ENCODE results near the gene ZNF700.
"Not testable (repeated sequence)": the region's sequence is repeated elsewhere in the genome, so short reads cannot be mapped to it uniquely, and the experiment has no call there.

The ZNF700 gene

GRCh38 chr19:11931513-11931912 is 6.6 kb downstream of the ZNF700 start (continued):
- TF ChIP-seq ZXDB (tag by site-specific recombination; IDR thresholded peaks at IDR 0.05): no peak

- H3K27ac ChIP-seq (ENCODE audit: extremely low read depth, low read depth, low read length); H3K4me1 ChIP-seq (ENCODE audit: control insufficient read depth, insufficient read depth, low read length); CTCF ChIA-PET; H3K36me3 ChIP-seq (ENCODE audit: control insufficient read depth in 2 of 2, insufficient read depth in 1 of 2, low read length in 2 of 2); POLR2A ChIA-PET; H3K9me3 ChIP-seq (ENCODE audit: control insufficient read depth, insufficient read depth, low read depth, low read length); H3K4me3 ChIP-seq (ENCODE audit: low read depth, low read length): not testable (repeated sequence)
- peak; percentile 95 for TF ChIP-seq ZNF146 (tag by site-specific recombination; IDR thresholded peaks at IDR 0.05)
- 0 out of 2 replicates have a peak, but pooled peaks have one; percentile 14 for TF ChIP-seq ZXDB (tag by site-specific recombination; IDR thresholded peaks at IDR 0.05)
- TF ChIP-seq ZNF580 (tag by site-specific recombination; IDR thresholded peaks at IDR 0.05): peak; percentile 65; the same call in 1 of the 2 replicates
- TF ChIP-seq ZNF280D (tag by site-specific recombination; IDR thresholded peaks at IDR 0.05): peak; percentile 88; the same call in 1 of the 2 replicates
Observed at GRCh38 chr19:11935829-11936228, 10.9 kb downstream of the ZNF700 start.

GRCh38 chr19:11938383-11938782 is 13.5 kb downstream of the ZNF700 start:
- H3K36me3 ChIP-seq (ENCODE audit: control insufficient read depth in 2 of 2, insufficient read depth in 1 of 2, low read length in 2 of 2); H3K4me3 ChIP-seq (ENCODE audit: low read depth, low read length); H3K27ac ChIP-seq (ENCODE audit: extremely low read depth, low read depth, low read length); H3K4me1 ChIP-seq (ENCODE audit: control insufficient read depth, insufficient read depth, low read length); POLR2A ChIA-PET; CTCF ChIA-PET; H3K9me3 ChIP-seq (ENCODE audit: control insufficient read depth, insufficient read depth, low read depth, low read length): not testable (repeated sequence)
- peak; percentile 81 for TF ChIP-seq ZNF146 (tag by site-specific recombination; IDR thresholded peaks at IDR 0.05)

- POLR2A ChIA-PET; H3K27ac ChIP-seq (ENCODE audit: extremely low read depth, low read depth, low read length); CTCF ChIA-PET; H3K9me3 ChIP-seq (ENCODE audit: control insufficient read depth, insufficient read depth, low read depth, low read length); H3K4me1 ChIP-seq (ENCODE audit: control insufficient read depth, insufficient read depth, low read length); H3K4me3 ChIP-seq (ENCODE audit: low read depth, low read length): not testable (repeated sequence)
- H3K36me3 ChIP-seq (ENCODE audit: control insufficient read depth in 2 of 2, insufficient read depth in 1 of 2, low read length in 2 of 2): peaks cover 0 to 18% of the 10 kb centered on the region in 2 experiments; a peak in 1 of 3 replicates
Observed at GRCh38 chr19:11941361-11941887, 16.5 kb downstream of the ZNF700 start.

- TF ChIP-seq ZNF114 (tag by site-specific recombination; IDR thresholded peaks at IDR 0.05) (no peak), SETDB1 (IDR thresholded peaks at IDR 0.05; ENCODE audit: insufficient read length, low read length) (peak; percentile 13), ZNF585B (tag by site-specific recombination; IDR thresholded peaks at IDR 0.05) (no peak)
- Histone ChIP-seq H3K4me3 (ENCODE audit: low read depth, low read length) (no peak overlapping the region), H3K4me1 (ENCODE audit: control insufficient read depth, insufficient read depth, low read length) (no peaks in the 10 kb centered on the region), H3K9me3 (ENCODE audit: control insufficient read depth, insufficient read depth, low read depth, low read length) (no peaks in the 10 kb centered on the region), H3K27ac (ENCODE audit: extremely low read depth, low read depth, low read length) (no peak overlapping the region), H3K36me3 (ENCODE audit: control insufficient read depth in 2 of 2, insufficient read depth in 1 of 2, low read length in 2 of 2) (peaks cover 0 to 25% of the 10 kb centered on the region in 2 experiments; a peak in 1 of 3 replicates)
- ChIA-PET CTCF (interaction anchor here (0.6 kb wide), 1 partner anchor 218 kb away, joined by 3 read pairs; no protein-coding TSS in a partner anchor), POLR2A (no interaction called here)
Observed at GRCh38 chr19:11942008-11942842, 17.3 kb downstream of the ZNF700 start.

GRCh38 chr19:11942843-11943108 is 17.9 kb downstream of the ZNF700 start:
- POLR2A ChIA-PET: no interaction called here
- no peaks in the 10 kb centered on the region for H3K9me3 ChIP-seq (ENCODE audit: control insufficient read depth, insufficient read depth, low read depth, low read length)
- no peak overlapping the region for H3K27ac ChIP-seq (ENCODE audit: extremely low read depth, low read depth, low read length)
- no peak overlapping the region for H3K4me3 ChIP-seq (ENCODE audit: low read depth, low read length)
- CTCF ChIA-PET: interaction anchor here (0.6 kb wide), 1 partner anchor 217 kb away, joined by 3 read pairs; no protein-coding TSS in a partner anchor
- no peaks in the 10 kb centered on the region for H3K4me1 ChIP-seq (ENCODE audit: control insufficient read depth, insufficient read depth, low read length)
- H3K36me3 ChIP-seq (ENCODE audit: control insufficient read depth in 2 of 2, insufficient read depth in 1 of 2, low read length in 2 of 2): peaks cover 0 to 30% of the 10 kb centered on the region in 2 experiments; a peak in 1 of 3 replicates
- TF ChIP-seq MYNN (tag by site-specific recombination; IDR thresholded peaks at IDR 0.05; ENCODE audit: borderline replicate concordance) (no peak), ZNF274 (IDR thresholded peaks at IDR 0.05; ENCODE audit: low read length) (no peak), ZNF274 (tag by site-specific recombination; IDR thresholded peaks at IDR 0.05; ENCODE audit: borderline replicate concordance) (0 out of 2 replicates have a peak, but pooled peaks have one; percentile 50), GLIS1 (tag by site-specific recombination; IDR thresholded peaks at IDR 0.05) (no peak), ZNF37A (tag by site-specific recombination; IDR thresholded peaks at IDR 0.05) (no peak), ZNF561 (tag by site-specific recombination; IDR thresholded peaks at IDR 0.05; ENCODE audit: borderline replicate concordance) (no peak), ZNF280C (tag by site-specific recombination; IDR thresholded peaks at IDR 0.05) (no peak), ZNF146 (tag by site-specific recombination; IDR thresholded peaks at IDR 0.05) (no peak), FEZF1 (tag by site-specific recombination; IDR thresholded peaks at IDR 0.05) (no peak)
